ENCODE measurements around the gene PSMC3IP. TPM values are rescaled to one million over a fixed set of nuclear protein-coding genes. Genes with fewer than 3 reads are reported as not detected.

PSMC3IP gene
- total and polyA plus RNA-seq, 4 donors = 0.58 to 3.0 (median 1.1) TPM

DNA sequence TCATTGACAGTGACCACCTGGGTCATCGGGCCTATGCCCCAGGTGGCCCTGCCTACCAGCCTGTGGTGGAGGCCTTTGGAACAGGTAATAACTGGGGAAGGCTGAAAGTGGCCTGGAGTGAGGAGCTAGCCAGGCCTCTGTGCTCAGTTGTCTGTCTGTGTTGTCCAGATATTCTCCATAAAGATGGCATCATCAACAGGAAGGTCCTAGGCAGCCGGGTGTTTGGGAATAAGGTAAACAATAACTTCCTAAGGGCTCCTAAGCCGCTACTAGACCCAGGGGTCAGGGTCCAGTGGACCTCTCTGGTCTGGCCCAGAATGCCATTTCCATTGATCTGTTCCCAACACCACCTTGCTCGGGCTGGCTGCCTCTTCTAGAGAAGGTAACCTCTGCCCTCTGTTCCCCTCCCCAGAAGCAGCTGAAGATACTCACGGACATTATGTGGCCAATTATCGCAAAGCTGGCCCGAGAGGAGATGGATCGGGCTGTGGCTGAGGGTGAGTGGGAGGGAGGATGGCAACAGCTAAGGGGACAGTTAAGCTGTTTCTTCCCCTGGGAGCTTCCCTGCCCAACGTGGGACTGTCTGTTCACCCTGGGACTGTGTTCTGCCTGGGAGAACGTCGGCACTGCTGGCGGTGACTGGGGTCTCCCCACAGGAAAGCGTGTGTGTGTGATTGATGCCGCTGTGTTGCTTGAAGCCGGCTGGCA is 12.6 kb downstream of the PSMC3IP start (continued):
- TF ChIP-seq YY1 (IDR thresholded peaks at IDR 0.05) (no peak), FOXA2 (IDR thresholded peaks at IDR 0.05) (no peak), ATF3 (IDR thresholded peaks at IDR 0.05) (peak; percentile 66), MAX (IDR thresholded peaks at IDR 0.05) (no peak), GABPA (IDR thresholded peaks at IDR 0.05 in 1 of 2, conservative IDR thresholded peaks at IDR 0.05 in 1 of 2) (peak in 1 of 2 donors; percentile 44), HNF4G (IDR thresholded peaks at IDR 0.05) (peak; percentile 88)

DNA sequence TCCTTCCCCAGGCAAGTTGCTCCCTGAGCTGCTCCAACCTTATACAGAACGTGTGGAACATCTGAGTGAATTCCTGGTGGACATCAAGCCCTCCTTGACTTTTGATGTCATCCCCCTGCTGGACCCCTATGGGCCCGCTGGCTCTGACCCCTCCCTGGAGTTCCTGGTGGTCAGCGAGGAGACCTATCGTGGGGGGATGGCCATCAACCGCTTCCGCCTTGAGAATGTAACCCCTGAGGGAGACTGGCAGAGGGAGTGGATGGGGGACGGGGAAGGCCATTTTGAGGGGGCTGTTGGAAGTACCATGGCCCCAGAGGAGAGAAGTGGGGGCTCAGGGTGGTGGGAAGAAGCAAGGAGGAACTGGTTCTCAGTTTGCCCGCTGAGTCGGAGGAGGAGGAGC is 13.6 kb downstream of the PSMC3IP start:
- H3K27me3 ChIP-seq (ENCODE audit: control insufficient read depth in 4 of 4, insufficient read depth in 4 of 4, low read length in 3 of 4) = no peaks in the 10 kb centered on the region
- no peaks in the 10 kb centered on the region for H3K9me3 ChIP-seq (ENCODE audit: control insufficient read depth in 4 of 4, low read length in 3 of 4)
- WGBS = 92% methylated on average over 9 of the region's 9 CpGs
- peaks cover 0 to 13% (median 8%) of the 10 kb centered on the region in 4 donors for H3K36me3 ChIP-seq (ENCODE audit: control insufficient read depth in 4 of 4, insufficient read depth in 3 of 4, low read depth in 1 of 4, low read length in 3 of 4)
- H3K4me1 ChIP-seq (ENCODE audit: control insufficient read depth in 4 of 4, insufficient read depth in 4 of 4, low read length in 3 of 4) = peaks cover 15 to 67% (median 54%) of the 10 kb centered on the region in 4 donors
- H3K9ac ChIP-seq (ENCODE audit: low read depth in 1 of 2, low read length in 2 of 2) = no peak overlapping the region
- TF ChIP-seq HNF4G (IDR thresholded peaks at IDR 0.05) = no peak
- TF ChIP-seq REST (IDR thresholded peaks at IDR 0.05) = no peak
- no peak for TF ChIP-seq FOXA2 (IDR thresholded peaks at IDR 0.05)
- TF ChIP-seq ZBTB33 (IDR thresholded peaks at IDR 0.05) = no peak
- no peak for TF ChIP-seq RXRA (IDR thresholded peaks at IDR 0.05)
- TF ChIP-seq TAF1 (conservative IDR thresholded peaks at IDR 0.05) = no peak
- TF ChIP-seq MAX (IDR thresholded peaks at IDR 0.05) = no peak
- no peak for TF ChIP-seq HNF4A (conservative IDR thresholded peaks at IDR 0.05)
- no peak for TF ChIP-seq SP1 (IDR thresholded peaks at IDR 0.05)
- TF ChIP-seq NR2F2 (IDR thresholded peaks at IDR 0.05) = no peak
- no peak for TF ChIP-seq YY1 (IDR thresholded peaks at IDR 0.05)
- TF ChIP-seq FOXA1 (IDR thresholded peaks at IDR 0.05) = no peak
- no peak for TF ChIP-seq ATF3 (IDR thresholded peaks at IDR 0.05)
- no peak for TF ChIP-seq GABPA (IDR thresholded peaks at IDR 0.05 in 1 of 2, conservative IDR thresholded peaks at IDR 0.05 in 1 of 2)
- TF ChIP-seq, protein P1, sequence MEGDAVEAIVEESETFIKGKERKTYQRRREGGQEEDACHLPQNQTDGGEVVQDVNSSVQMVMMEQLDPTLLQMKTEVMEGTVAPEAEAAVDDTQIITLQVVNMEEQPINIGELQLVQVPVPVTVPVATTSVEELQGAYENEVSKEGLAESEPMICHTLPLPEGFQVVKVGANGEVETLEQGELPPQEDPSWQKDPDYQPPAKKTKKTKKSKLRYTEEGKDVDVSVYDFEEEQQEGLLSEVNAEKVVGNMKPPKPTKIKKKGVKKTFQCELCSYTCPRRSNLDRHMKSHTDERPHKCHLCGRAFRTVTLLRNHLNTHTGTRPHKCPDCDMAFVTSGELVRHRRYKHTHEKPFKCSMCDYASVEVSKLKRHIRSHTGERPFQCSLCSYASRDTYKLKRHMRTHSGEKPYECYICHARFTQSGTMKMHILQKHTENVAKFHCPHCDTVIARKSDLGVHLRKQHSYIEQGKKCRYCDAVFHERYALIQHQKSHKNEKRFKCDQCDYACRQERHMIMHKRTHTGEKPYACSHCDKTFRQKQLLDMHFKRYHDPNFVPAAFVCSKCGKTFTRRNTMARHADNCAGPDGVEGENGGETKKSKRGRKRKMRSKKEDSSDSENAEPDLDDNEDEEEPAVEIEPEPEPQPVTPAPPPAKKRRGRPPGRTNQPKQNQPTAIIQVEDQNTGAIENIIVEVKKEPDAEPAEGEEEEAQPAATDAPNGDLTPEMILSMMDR (IDR thresholded peaks at IDR 0.05; ENCODE audit: low read depth, low read length, missing input control) = no peak
- H3K27ac ChIP-seq (ENCODE audit: low read depth in 1 of 2, low read length in 2 of 2) = peak overlapping the region in 1 of 2 donors; percentile 49
- no peak for DNase-seq (ENCODE audit: low spot score)
- no peak overlapping the region for H3K4me3 ChIP-seq (ENCODE audit: low read depth in 1 of 3, low read length in 3 of 3)
